DOHH2 (cell line): Measurements from ENCODE around the gene OXCT2.
"Not testable (repeated sequence)": the region's sequence is repeated elsewhere in the genome, so short reads cannot be mapped to it uniquely, and the experiment has no call there.

Experiments
- H3F3A ChIP-seq: fragments of 200-600 bp; sonication (generic), shearing (Covaris generic); 2 replicates; pipeline ENCODE4 v1.6.0; 2016; ENCODE audit warnings: antibody characterized with exemption, mild to moderate bottlenecking; ENCODE audit not compliant: control insufficient read depth, insufficient read depth
- H3K27ac ChIP-seq: fragments of 200-600 bp; sonication (generic); 2 replicates; pipeline ENCODE4 v1.5.1; 2014; ENCODE audit warnings: low read depth, mild to moderate bottlenecking, low read length, moderate library complexity
- H3K27me3 ChIP-seq: fragments of 200-600 bp; sonication (generic); 2 replicates; pipeline ENCODE4 v1.6.1; 2014; ENCODE audit warnings: mild to moderate bottlenecking, low read length, mixed read lengths; ENCODE audit not compliant: control insufficient read depth
- H3K36me3 ChIP-seq: fragments of 200-600 bp; sonication (generic); 2 replicates; pipeline ENCODE4 v1.6.1; 2014; ENCODE audit warnings: mild to moderate bottlenecking, low read length, moderate library complexity, mixed read lengths; ENCODE audit not compliant: control insufficient read depth
- H3K4me1 ChIP-seq: fragments of 200-600 bp; sonication (generic); 2 replicates; pipeline ENCODE4 v1.6.1; 2014; ENCODE audit warnings: mild to moderate bottlenecking, low read length, mixed read lengths; ENCODE audit not compliant: control insufficient read depth
- H3K4me2 ChIP-seq: fragments of 200-600 bp; sonication (generic); 2 replicates; pipeline ENCODE4 v1.6.0; 2014; ENCODE audit warnings: mild to moderate bottlenecking, low read length, moderate library complexity
- H3K4me3 ChIP-seq: fragments of 200-600 bp; sonication (generic); 2 replicates; pipeline ENCODE4 v1.5.1; 2014; ENCODE audit warnings: mild to moderate bottlenecking, low read length, mixed read lengths
- H3K79me2 ChIP-seq: fragments of 200-600 bp; sonication (generic); 2 replicates; pipeline ENCODE4 v1.6.1; 2014; ENCODE audit warnings: mild to moderate bottlenecking, low read length, mixed read lengths; ENCODE audit not compliant: control insufficient read depth
- H3K9me2 ChIP-seq: fragments of 200-600 bp; sonication (generic); replicated peaks from 2 replicates; pipeline ENCODE4 v1.6.1; 2014; ENCODE audit warnings: mild to moderate bottlenecking, low read length, mixed read lengths; ENCODE audit not compliant: control insufficient read depth
- H3K9me3 ChIP-seq: fragments of 200-600 bp; sonication (generic); 2 replicates; pipeline ENCODE4 v1.6.1; 2014; ENCODE audit warnings: antibody characterized with exemption, low read length, mixed read lengths; ENCODE audit not compliant: control insufficient read depth, insufficient read depth
- H4K20me1 ChIP-seq: fragments of 200-600 bp; sonication (generic); 2 replicates; pipeline ENCODE4 v1.6.0; 2014; ENCODE audit warnings: low read depth, mild to moderate bottlenecking, antibody characterized with exemption, low read length, moderate library complexity; ENCODE audit not compliant: control insufficient read depth, insufficient read depth
- EZH2phosphoT487 ChIP-seq: fragments of 200-600 bp; sonication (generic); IDR thresholded peaks from 2 replicates; pipeline ENCODE4 v1.6.1; 2017; ENCODE audit warnings: borderline replicate concordance, mild to moderate bottlenecking, antibody characterized with exemption, low read length, moderate library complexity, mixed read lengths
- TF ChIP-seq, protein P1 (sequence below): fragments of 200-600 bp; sonication (generic); IDR thresholded peaks from one replicate; pipeline ENCODE4 v1.5.1; 2014; ENCODE audit warnings: antibody characterized with exemption, mild to moderate bottlenecking, low read depth, low read length; ENCODE audit not compliant: poor library complexity, severe bottlenecking

Gene OXCT2

DNA sequence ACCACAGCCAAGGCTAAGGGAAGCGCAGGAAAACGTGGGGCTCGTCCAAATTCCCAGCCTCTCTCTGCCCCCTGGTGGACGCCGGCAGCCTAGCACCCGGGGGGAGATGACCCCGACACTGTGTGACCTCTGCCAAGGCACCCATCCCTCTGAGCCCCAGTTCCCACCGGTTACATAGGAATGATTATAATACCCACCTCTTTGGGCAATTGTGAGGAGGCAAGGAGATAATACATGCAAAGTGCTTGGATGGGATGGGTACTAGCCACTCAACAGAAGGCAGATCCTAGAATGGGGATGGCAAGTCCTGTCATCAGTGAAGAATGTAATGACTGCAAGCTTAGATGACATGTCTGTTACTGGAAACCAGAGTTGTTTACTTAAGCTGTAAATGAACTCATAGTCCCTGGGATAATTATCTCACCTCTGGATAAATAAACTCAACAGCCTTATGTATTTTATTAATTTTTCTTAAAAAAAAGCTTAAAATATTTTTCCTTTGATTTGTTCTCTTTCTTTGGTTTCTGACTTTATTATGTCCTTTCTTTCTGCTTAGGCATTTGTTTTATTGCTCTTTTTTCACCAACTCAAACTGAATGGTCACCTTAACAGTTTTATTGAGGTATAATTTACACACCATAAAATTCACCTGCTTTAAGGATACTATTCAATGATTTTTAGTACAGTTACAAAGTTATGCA is 28.8 kb upstream of the OXCT2 start:
- H4K20me1 ChIP-seq, result no peaks in the 10 kb centered on the region
- H3K4me3 ChIP-seq, result peak overlapping the region; percentile 69
- H3K79me2 ChIP-seq, result no peaks in the 10 kb centered on the region
- H3K9me2 ChIP-seq, result no peaks in the 10 kb centered on the region
- no peaks in the 10 kb centered on the region for H3K36me3 ChIP-seq
- H3K9me3 ChIP-seq, result no peaks in the 10 kb centered on the region
- no peaks in the 10 kb centered on the region for H3K27me3 ChIP-seq
- peak overlapping the region; percentile 30; the same call in 1 of the 2 replicates for H3K27ac ChIP-seq
- peaks cover 13% of the 10 kb centered on the region for H3K4me1 ChIP-seq
- H3F3A ChIP-seq, result 0 out of 2 replicates have a peak, but pooled peaks cover 4% of the 10 kb centered on the region
- peak overlapping the region; percentile 63 for H3K4me2 ChIP-seq
- TF ChIP-seq EZH2phosphoT487, result no peak
- TF ChIP-seq, protein P1, sequence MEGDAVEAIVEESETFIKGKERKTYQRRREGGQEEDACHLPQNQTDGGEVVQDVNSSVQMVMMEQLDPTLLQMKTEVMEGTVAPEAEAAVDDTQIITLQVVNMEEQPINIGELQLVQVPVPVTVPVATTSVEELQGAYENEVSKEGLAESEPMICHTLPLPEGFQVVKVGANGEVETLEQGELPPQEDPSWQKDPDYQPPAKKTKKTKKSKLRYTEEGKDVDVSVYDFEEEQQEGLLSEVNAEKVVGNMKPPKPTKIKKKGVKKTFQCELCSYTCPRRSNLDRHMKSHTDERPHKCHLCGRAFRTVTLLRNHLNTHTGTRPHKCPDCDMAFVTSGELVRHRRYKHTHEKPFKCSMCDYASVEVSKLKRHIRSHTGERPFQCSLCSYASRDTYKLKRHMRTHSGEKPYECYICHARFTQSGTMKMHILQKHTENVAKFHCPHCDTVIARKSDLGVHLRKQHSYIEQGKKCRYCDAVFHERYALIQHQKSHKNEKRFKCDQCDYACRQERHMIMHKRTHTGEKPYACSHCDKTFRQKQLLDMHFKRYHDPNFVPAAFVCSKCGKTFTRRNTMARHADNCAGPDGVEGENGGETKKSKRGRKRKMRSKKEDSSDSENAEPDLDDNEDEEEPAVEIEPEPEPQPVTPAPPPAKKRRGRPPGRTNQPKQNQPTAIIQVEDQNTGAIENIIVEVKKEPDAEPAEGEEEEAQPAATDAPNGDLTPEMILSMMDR, result peak; percentile 98

DNA sequence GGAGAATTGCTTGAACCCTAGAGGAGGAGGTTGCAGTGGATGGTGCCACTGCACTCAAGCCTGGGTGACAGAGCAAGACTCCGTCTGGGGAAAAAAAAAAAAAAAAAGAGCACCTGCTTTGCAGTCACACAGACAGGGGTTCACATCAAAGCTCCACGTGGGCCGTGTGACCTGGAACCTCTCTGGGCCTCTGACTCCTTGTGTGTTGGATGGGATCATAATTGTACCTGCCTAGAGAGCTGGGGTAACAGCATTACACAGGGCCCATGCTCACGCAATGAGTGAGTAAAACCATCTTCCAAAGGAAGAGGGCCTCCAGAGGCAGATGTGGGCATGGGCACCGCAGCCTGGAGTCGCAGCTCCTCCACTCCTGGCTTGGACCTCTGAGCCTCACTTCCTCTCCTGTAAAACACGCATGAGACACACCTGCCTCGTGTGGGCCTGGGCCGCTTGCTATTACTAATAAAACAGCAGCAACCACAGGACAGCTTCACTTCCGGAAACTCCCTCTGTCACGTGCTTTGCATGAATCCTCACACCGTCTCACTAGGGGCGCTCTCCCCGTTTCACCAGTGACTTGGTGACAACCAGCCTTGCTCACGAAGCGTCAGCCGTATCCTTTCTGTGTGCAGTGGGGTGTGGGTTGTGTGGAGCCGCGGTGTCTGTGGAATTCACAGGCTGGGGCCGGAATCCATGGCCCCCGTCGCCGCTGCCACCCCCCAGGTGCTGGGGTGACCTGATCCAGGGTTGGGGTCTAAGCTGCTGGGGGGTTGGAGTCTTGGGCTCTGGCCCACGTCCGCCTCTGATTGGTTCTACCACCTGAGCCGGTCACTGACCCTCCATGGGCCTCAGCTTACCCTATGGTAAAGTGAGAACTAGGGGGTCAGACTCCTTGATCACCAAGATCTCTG is 28.0 kb upstream of the OXCT2 start:
- Histone ChIP-seq H3K4me3 (peak overlapping the region; percentile 69), H3K4me1 (peaks cover 13% of the 10 kb centered on the region), H3K27ac (peak overlapping the region; percentile 30; the same call in 1 of the 2 replicates), H3K4me2 (peak overlapping the region; percentile 63)
- H3K79me2 ChIP-seq, H3K36me3 ChIP-seq, H3K9me3 ChIP-seq, H4K20me1 ChIP-seq, H3K27me3 ChIP-seq, H3F3A ChIP-seq, H3K9me2 ChIP-seq: not testable (repeated sequence)

DNA sequence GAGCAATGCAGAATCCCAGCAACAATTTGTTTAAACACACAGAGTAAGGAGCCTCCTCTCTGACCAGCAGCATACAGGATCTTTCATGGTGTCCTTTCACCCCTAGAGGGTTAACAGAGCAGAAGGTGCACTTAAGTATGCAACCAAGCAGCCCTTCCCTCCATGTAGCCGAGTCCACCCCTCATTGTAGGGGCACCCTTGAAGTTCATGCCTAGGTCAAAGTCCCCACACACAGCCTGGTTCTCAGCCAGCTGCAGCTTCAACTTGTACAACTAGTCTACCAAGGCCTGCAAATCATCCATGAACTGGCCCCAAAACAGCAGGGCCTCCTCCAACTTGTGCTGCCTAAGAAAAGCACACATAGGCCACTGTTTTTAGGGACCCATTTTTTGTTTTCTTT is 24.5 kb upstream of the OXCT2 start:
- Histone ChIP-seq H3K79me2 (no peaks in the 10 kb centered on the region), H3K9me2 (no peaks in the 10 kb centered on the region), H3F3A (0 out of 2 replicates have a peak, but pooled peaks cover 4% of the 10 kb centered on the region), H4K20me1 (no peaks in the 10 kb centered on the region), H3K4me1 (peaks cover 13% of the 10 kb centered on the region), H3K4me2 (no peak overlapping the region), H3K27me3 (no peaks in the 10 kb centered on the region), H3K27ac (no peak overlapping the region), H3K4me3 (no peak overlapping the region), H3K36me3 (no peaks in the 10 kb centered on the region), H3K9me3 (no peaks in the 10 kb centered on the region)
- TF ChIP-seq EZH2phosphoT487, result no peak
- TF ChIP-seq, protein P1, result no peak

DNA sequence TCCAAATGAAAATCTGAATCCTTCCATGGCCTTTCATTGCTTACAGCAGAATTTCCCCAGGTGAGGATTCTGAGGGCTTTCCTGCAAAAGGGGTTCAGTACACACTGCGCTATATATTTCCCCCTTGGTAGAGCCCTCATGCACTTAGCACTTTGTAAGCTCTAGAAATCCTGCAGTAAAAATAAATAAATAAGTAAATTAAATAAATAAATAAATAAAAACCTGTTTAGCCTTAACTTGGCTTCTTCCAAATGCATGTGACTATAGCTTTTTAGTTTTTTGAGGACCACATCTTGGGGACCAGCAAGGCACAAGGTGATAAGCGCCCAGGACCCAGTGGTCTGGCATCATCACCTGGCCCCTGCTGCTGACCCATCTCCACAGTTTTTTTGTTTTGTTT is 20.7 kb upstream of the OXCT2 start:
- no peaks in the 10 kb centered on the region for H3K79me2 ChIP-seq
- peaks cover 6% of the 10 kb centered on the region; the same call in 1 of the 2 replicates for H3K4me1 ChIP-seq
- no peak overlapping the region for H3K4me3 ChIP-seq
- no peaks in the 10 kb centered on the region for H4K20me1 ChIP-seq
- H3K36me3 ChIP-seq, result no peaks in the 10 kb centered on the region
- TF ChIP-seq, protein P1, result no peak
- TF ChIP-seq EZH2phosphoT487, result no peak
- no peaks in the 10 kb centered on the region; the same call in 1 of the 2 replicates for H3K27me3 ChIP-seq
- no peaks in the 10 kb centered on the region for H3K9me2 ChIP-seq
- H3K27ac ChIP-seq, result no peak overlapping the region
- 0 out of 2 replicates have a peak, but pooled peaks cover 4% of the 10 kb centered on the region for H3F3A ChIP-seq
- H3K9me3 ChIP-seq, result no peaks in the 10 kb centered on the region
- no peak overlapping the region for H3K4me2 ChIP-seq
